ENCODE results near the gene FBP2. TPM values are rescaled to one million over a fixed set of nuclear protein-coding genes. Genes with fewer than 3 reads are reported as not detected.

The FBP2 gene
- total and polyA plus RNA-seq, 11 donors = 0.30 TPM; not detected in 10

- intact Hi-C loops (cut with DNase I) = loop anchor here in 1 of 10 donors (10.0 kb wide), 1 partner anchor 64 kb away; no protein-coding TSS in a partner anchor
These were observed 4.9 kb downstream of the FBP2 start for GRCh38 chr9:94588681-94589080.

GRCh38 chr9:94586814-94587213, 6.8 kb downstream of the FBP2 start:
- intact Hi-C loops (cut with DNase I) = loop anchor here in 1 of 10 donors (10.0 kb wide), 1 partner anchor 62 kb away; no protein-coding TSS in a partner anchor
- peaks cover 0 to 14% (median 0%) of the 10 kb centered on the region in 9 donors for H3K27me3 ChIP-seq
- ATAC-seq = no peak
- no peak for DNase-seq
- no peaks in the 10 kb centered on the region for H3K9me3 ChIP-seq
- 47 to 63% (median 61%) methylated on average over 9 of the region's 9 CpGs for WGBS, 4 donors
- H3K4me1 ChIP-seq = no peaks in the 10 kb centered on the region
- no peaks in the 10 kb centered on the region for H3K36me3 ChIP-seq
- TF ChIP-seq POLR2A (IDR thresholded peaks at IDR 0.05) = no peak
- no peak for TF ChIP-seq CTCF (IDR thresholded peaks at IDR 0.05)
- H3K27ac ChIP-seq = no peak overlapping the region
- peak overlapping the region in 1 of 12 donors; percentile 20 for H3K4me3 ChIP-seq

More at GRCh38 chr9:94588681-94589080, 4.9 kb downstream of the FBP2 start:
- Histone ChIP-seq H3K27ac (no peak overlapping the region), H3K36me3 (no peaks in the 10 kb centered on the region), H3K9me3 (no peaks in the 10 kb centered on the region), H3K27me3 (peaks cover 0 to 14% (median 0%) of the 10 kb centered on the region in 9 donors), H3K4me1 (no peaks in the 10 kb centered on the region), H3K4me3 (no peak overlapping the region)
- no peak for TF ChIP-seq CTCF (IDR thresholded peaks at IDR 0.05)
- ATAC-seq (no peak), DNase-seq (no peak)
- 81 to 92% (median 87%) methylated on average over 8 to 9 of the region's 9 CpGs for WGBS, 4 donors

GRCh38 chr9:94586316-94586715, 7.3 kb downstream of the FBP2 start:
- TF ChIP-seq POLR2A (IDR thresholded peaks at IDR 0.05) = no peak
- no peak for TF ChIP-seq CTCF (IDR thresholded peaks at IDR 0.05)
- Histone ChIP-seq H3K27ac (no peak overlapping the region), H3K36me3 (no peaks in the 10 kb centered on the region), H3K9me3 (no peaks in the 10 kb centered on the region), H3K4me1 (no peaks in the 10 kb centered on the region), H3K4me3 (peak overlapping the region in 1 of 12 donors; percentile 20), H3K27me3 (peaks cover 0 to 14% (median 0%) of the 10 kb centered on the region in 9 donors)
- intact Hi-C loops (cut with DNase I) = loop anchor here in 1 of 10 donors (10.0 kb wide), 1 partner anchor 62 kb away; no protein-coding TSS in a partner anchor
- WGBS, 4 donors = 78 to 86% (median 85%) methylated on average over 4 of the region's 4 CpGs
- ATAC-seq = no peak
- DNase-seq = no peak

GRCh38 chr9:94584555-94584954, 9.1 kb downstream of the FBP2 start:
- no peaks in the 10 kb centered on the region for H3K9me3 ChIP-seq
- no peaks in the 10 kb centered on the region for H3K36me3 ChIP-seq
- H3K27ac ChIP-seq = no peak overlapping the region
- no peak for TF ChIP-seq CTCF (IDR thresholded peaks at IDR 0.05)
- no peak for TF ChIP-seq POLR2A (IDR thresholded peaks at IDR 0.05)
- no peaks in the 10 kb centered on the region for H3K4me1 ChIP-seq
- H3K4me3 ChIP-seq = no peak overlapping the region
- WGBS, 4 donors = 79 to 87% (median 85%) methylated on average over 6 of the region's 6 CpGs
- ATAC-seq = no peak
- intact Hi-C loops (cut with DNase I) = loop anchor here in 1 of 10 donors (10.0 kb wide), 1 partner anchor 60 kb away; no protein-coding TSS in a partner anchor
- DNase-seq = no peak
- H3K27me3 ChIP-seq = peaks cover 0 to 14% (median 0%) of the 10 kb centered on the region in 9 donors
